AG09319 (cell line): ENCODE results near the gene LGR5.

Source experiments
- DNase-seq: peaks from one replicate; pipeline ENCODE4 v3.0.0-alpha.2; 2010; ENCODE audit warnings: low read depth; ENCODE audit errors: extremely low read depth
- TF ChIP-seq, protein P1 (sequence below): IDR thresholded peaks from 2 replicates; pipeline ENCODE4 v1.5.1; 2011; ENCODE audit warnings: low read depth, mild to moderate bottlenecking, inconsistent platforms, low read length, moderate library complexity

Gene LGR5

DNA sequence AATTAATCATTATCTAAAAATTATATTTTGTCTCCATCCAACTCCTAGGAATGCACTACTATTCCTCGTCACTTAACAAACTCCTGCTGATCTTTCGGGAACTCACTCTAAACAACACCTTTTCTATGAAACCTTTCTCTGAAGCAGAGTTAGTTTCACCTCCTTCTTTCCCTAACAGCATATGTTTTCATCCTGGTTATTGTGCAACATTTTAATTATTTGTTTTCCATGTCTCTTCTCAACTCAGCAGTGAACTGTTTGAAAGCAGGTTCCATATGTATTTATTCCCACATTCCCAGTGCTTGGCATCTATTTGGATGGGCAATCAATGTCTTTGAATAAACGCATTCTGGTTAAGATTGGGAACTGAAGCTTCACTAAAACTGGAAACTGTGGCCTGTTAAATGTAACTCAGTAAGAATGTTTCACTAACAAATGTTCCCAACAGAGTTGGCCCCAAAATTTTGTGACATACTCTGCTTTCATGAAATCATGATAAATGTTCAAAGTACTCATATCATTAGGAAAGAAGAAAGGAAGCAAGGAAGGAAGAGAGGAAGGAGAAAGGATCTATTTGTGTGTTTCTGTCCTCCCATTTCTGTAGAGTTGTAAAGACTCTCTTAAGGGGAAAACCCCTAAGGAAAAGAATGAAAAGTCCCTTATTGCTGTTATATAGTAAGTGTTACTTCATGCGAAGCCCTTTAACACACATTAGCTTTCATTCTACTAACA is 13.9 kb upstream of the LGR5 start:
- DNase-seq = no peak
- TF ChIP-seq, protein P1, sequence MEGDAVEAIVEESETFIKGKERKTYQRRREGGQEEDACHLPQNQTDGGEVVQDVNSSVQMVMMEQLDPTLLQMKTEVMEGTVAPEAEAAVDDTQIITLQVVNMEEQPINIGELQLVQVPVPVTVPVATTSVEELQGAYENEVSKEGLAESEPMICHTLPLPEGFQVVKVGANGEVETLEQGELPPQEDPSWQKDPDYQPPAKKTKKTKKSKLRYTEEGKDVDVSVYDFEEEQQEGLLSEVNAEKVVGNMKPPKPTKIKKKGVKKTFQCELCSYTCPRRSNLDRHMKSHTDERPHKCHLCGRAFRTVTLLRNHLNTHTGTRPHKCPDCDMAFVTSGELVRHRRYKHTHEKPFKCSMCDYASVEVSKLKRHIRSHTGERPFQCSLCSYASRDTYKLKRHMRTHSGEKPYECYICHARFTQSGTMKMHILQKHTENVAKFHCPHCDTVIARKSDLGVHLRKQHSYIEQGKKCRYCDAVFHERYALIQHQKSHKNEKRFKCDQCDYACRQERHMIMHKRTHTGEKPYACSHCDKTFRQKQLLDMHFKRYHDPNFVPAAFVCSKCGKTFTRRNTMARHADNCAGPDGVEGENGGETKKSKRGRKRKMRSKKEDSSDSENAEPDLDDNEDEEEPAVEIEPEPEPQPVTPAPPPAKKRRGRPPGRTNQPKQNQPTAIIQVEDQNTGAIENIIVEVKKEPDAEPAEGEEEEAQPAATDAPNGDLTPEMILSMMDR = no peak

DNA sequence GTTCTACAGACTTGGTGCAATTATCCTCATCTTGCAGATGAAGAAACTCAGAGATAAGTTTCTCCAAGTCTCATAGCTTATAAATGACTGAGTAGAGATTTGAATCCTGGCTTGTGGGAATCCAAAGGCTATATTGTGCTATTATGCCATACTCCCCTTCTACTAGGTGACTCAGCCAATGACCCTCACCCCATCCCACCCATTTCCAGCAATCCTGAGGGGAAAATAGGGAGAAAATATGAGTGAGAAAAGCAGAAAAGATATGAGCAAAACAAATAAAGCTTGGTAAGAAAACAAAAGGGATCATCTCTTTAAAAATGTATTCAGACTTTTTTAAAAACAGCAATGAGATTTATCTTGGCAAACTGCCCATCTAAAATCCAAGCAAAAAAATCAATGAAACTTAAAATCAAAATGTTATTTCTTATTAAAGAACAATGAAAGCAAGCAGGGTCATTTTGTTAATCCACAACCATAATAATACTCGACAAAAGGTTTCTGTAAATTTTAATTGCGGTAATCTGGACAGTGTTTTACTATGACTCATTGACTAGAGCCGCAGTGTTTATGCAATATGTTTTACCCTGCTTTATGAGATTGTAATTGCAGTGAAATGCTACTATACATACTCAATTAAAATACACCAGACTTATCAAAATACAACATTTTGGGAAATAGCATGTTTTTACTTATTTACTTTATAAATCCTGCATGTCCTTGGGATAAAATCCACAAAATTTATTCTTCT is 13.1 kb upstream of the LGR5 start:
- TF ChIP-seq, protein P1 = no peak

DNA sequence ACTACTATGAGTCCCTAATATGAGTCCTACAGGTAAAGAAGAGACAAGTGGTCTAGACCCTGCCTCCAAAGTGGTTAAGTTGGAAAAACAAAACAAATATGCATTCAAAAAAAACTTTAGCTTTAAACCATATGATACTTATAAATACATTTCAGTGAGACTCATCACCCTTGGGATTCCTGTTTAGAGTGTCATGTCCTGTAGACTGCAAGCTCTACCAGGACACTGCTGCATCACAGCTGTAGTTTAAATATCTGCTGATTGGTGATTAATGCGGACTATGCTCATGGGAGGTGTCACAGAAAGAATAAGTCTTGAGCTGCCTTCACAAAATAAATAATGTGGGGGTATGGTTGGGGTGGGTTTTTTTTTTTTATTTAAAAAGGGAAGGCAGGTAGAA is 8.8 kb upstream of the LGR5 start:
- DNase-seq = no peak
- TF ChIP-seq, protein P1 = no peak

More for the DNA sequence above, 13.1 kb upstream of the LGR5 start:
- DNase-seq = no peak

DNA sequence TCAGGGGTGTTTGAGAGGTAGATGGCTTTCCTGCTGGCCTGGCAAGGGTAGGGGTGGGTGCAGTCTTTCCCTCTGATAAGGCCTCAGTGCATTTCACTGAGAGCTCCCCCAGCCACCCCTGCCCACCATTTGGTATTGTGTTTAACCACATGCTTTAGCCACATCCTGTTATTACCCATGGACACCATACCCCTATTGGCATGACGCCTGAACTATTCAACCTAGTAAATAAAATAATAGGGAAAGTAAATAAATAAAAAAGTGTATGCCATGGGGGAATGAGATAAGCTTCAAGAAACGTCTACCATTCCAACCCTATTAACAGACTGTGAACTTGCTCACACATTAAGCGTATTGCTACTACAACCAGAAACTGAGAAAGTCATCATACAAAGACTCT is 7.6 kb upstream of the LGR5 start:
- TF ChIP-seq, protein P1 = no peak
- DNase-seq = no peak

DNA sequence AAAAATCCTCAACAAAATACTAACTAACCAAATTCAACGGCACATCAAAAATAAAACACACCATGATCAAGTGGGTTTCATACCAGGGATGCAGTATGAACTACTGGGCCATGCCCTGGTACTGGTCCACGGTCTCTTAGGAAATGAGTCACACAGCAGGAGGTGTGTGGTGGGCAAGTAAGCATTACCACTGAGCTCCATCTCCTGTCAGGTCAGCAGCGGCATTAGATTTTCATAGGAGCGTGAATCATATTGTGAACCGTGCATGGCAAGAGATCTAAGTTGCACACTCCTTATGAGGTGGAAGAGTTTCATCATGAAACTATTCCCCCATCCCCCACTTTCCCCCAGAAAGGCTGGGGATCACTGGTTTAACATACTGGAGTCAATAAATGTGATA is 6.7 kb upstream of the LGR5 start:
- no peak for DNase-seq
- TF ChIP-seq, protein P1 = no peak

DNA sequence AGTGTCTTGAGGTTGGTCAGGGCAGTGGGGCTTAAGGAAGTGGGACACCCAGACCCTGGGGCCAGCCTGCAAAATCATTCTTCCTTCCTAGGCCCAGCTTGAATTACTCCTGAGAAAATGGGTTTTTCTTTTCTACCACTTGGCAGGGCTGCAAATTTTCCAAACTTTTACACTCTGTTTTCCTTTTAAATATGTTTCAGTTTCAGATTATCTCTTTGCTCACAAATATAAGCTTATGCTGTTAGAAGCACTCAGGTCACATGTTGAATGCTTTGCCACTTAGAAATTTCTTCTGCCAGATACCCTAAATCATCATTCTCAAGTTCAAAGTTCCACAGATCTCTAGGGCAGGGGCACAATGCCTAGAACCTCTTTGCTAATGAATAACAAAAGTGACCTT is 2.9 kb upstream of the LGR5 start:
- DNase-seq = no peak
- TF ChIP-seq, protein P1 = no peak

DNA sequence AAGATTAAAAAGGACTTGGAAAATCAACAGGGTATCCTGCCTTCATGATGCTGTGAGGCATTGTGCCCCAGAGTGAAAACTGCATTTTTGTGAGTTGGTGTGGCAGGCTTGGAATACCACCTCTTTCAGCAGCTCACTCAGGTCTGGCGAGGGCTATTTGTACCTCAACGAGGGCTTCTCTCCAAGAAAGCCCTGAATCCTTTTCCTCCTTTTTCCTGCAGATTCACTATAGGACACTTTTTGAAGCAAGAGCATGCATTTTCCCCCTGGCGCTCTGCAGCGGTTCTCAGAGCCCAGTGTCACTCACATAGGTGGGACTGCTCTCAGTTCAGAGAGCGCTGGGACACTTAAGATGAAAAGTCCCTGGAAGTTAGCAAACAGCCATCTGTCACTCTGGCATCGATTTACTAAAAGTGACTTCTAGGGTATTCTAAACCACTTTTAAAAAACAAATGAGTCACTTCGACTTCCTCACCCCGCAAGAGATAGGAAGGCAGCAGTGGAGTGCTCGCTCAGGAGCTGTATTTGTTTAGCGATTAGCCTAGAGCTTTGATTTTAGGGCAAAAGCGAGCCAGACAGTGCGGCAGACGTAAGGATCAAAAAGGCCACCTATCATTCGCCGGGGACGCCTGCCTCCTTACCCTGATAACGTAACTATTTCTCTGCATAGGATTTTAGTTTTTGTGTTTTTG is 782 bp upstream of the LGR5 start:
- DNase-seq = no peak
- TF ChIP-seq, protein P1 = no peak
